GM12872 (cell line): Measurements from ENCODE around the gene MBD5.

Experiments
- TF ChIP-seq, protein P1 (sequence below): IDR thresholded peaks from 3 replicates; pipeline ENCODE4 v1.5.1; 2011; ENCODE audit warnings: low read depth, mild to moderate bottlenecking, low read length, moderate library complexity; ENCODE audit not compliant: insufficient read depth

The MBD5 gene

GRCh38 chr2:148350199-148350598 lies 329.3 kb downstream of the MBD5 start:
- TF ChIP-seq, protein P1, sequence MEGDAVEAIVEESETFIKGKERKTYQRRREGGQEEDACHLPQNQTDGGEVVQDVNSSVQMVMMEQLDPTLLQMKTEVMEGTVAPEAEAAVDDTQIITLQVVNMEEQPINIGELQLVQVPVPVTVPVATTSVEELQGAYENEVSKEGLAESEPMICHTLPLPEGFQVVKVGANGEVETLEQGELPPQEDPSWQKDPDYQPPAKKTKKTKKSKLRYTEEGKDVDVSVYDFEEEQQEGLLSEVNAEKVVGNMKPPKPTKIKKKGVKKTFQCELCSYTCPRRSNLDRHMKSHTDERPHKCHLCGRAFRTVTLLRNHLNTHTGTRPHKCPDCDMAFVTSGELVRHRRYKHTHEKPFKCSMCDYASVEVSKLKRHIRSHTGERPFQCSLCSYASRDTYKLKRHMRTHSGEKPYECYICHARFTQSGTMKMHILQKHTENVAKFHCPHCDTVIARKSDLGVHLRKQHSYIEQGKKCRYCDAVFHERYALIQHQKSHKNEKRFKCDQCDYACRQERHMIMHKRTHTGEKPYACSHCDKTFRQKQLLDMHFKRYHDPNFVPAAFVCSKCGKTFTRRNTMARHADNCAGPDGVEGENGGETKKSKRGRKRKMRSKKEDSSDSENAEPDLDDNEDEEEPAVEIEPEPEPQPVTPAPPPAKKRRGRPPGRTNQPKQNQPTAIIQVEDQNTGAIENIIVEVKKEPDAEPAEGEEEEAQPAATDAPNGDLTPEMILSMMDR = no peak

DNA sequence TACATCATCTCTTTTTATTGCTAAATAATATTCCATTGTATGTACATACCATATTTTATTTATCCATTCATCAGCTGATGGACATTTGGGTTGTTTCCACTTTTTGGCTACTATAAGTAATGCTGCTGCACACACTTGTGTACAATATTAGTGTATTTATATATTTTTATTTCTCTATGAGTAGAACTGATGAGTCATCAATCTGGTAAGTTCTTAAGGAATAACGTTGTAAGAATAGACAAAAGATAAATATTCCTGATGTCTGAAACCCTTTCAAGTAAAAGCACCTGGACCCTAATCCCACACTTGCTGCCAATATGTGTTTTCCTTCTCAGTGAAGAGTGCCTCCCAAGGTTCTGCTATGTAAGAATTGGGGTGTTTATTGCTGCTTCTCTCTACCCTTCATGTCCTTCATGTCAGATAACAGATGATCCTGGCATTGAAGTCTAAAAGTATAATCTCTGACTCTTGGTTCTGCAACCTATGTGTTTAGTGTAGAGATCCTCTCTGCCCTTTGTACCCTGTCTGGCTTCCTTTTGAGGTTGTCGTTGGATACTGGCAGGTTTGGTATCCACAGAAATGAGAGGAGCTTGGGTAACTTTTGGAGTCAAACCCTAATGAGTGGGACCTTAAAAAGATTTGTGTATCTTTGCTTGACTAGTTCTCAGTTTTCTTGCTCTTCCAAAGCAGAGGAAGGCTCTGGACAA lies 330.7 kb downstream of the MBD5 start:
- TF ChIP-seq, protein P1 = no peak

- TF ChIP-seq, protein P1 = no peak
These were observed 337.5 kb downstream of the MBD5 start for GRCh38 chr2:148358375-148358774.

GRCh38 chr2:148360662-148361061 lies 339.8 kb downstream of the MBD5 start:
- TF ChIP-seq, protein P1 = no peak

GRCh38 chr2:148362144-148362796 lies 341.4 kb downstream of the MBD5 start:
- TF ChIP-seq, protein P1 = no peak

GRCh38 chr2:148375214-148375613 lies 354.3 kb downstream of the MBD5 start:
- TF ChIP-seq, protein P1 = no peak

DNA sequence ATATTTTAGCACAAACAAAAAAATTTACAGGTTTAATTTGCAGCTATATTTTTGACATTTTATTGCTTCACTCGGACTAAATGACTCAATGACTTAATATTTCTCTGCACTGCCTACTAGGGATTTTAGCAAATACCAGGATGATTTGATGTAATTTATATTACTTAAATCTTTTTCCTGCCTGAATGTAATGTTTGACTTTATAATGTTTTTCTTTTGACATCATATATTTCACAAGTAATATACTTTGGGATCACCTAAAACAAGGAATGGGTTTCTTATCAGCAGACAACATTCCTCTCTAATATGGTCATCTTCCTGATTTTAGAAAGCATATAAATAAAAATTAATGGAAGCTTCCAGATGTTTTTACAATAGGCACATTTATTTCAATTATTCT lies 370.4 kb downstream of the MBD5 start:
- TF ChIP-seq, protein P1 = no peak
